Measurements from ENCODE around the gene CXCL14. TPM values are rescaled to one million over a fixed set of nuclear protein-coding genes. Genes with fewer than 3 reads are reported as not detected.

CXCL14 gene
- total RNA-seq = 7.6 and 15.5 TPM in 2 replicates

GRCh38 chr5:135578685-135579341, at the start of gene CXCL14:
CXCL14 (minus strand) TSS chr5:135578991; CDS start chr5:135578778, 213 bp downstream.

GRCh38 chr5:135535820-135536801, 42.7 kb downstream of the CXCL14 start, which contains the start of gene NEUROG1:
NEUROG1 (minus strand) TSS chr5:135535964; CDS start chr5:135535690, 274 bp downstream.

Other genes with a start within 250 kb of the CXCL14 start
- gene MACROH2A1, start 179.8 kb downstream of the CXCL14 start, total RNA-seq = 283 and 332 TPM in 2 replicates
- gene DCANP1, start 131.6 kb downstream of the CXCL14 start, total RNA-seq = not detected in 2 replicates
- gene TIFAB, start 126.6 kb downstream of the CXCL14 start, total RNA-seq = not detected in 2 replicates
- not detected in 2 replicates for gene NEUROG1, start 43.0 kb downstream of the CXCL14 start, total RNA-seq

Measured in hair follicular keratinocyte (primary cell).